Neural cell (in vitro differentiated cells): Measurements from ENCODE around the gene DGKG. TPM values are rescaled to one million over a fixed set of nuclear protein-coding genes. Genes with fewer than 3 reads are reported as not detected.

Experiments used
- H2AFZ ChIP-seq: fragments of 200-600, 300-800 bp; sonication (generic), shearing (Covaris generic); 2 replicates; pipeline ENCODE4 v1.6.0; 2014; ENCODE audit warnings: low read depth, mild to moderate bottlenecking, antibody characterized with exemption, low read length, moderate library complexity
- H3F3A ChIP-seq: fragments of 200-600 bp; shearing (Covaris generic); 2 replicates; pipeline ENCODE4 v1.6.1; 2016; ENCODE audit warnings: mild to moderate bottlenecking, moderate library complexity, mixed read lengths, antibody characterized with exemption, low read length; ENCODE audit not compliant: insufficient read depth, poor library complexity, severe bottlenecking
- H3K27ac ChIP-seq: fragments of 200-600, 300-800 bp; sonication (generic), shearing (Covaris generic); 2 replicates; pipeline ENCODE4 v1.5.1; 2014; ENCODE audit warnings: mild to moderate bottlenecking, low read length, moderate library complexity
- H3K27me3 ChIP-seq: fragments of 300-800, 200-600 bp; sonication (generic), shearing (Covaris generic); 2 replicates; pipeline ENCODE4 v1.6.0; 2014; ENCODE audit warnings: mild to moderate bottlenecking, low read depth, low read length, moderate library complexity; ENCODE audit not compliant: insufficient read depth
- H3K36me3 ChIP-seq: fragments of 300-800, 200-600 bp; sonication (generic), shearing (Covaris generic); 2 replicates; pipeline ENCODE4 v1.5.1; 2014; ENCODE audit warnings: mild to moderate bottlenecking, antibody characterized with exemption, low read length, moderate library complexity; ENCODE audit not compliant: insufficient read depth
- H3K4me2 ChIP-seq: fragments of 300-800, 200-600 bp; sonication (generic), shearing (Covaris generic); 2 replicates; pipeline ENCODE4 v1.6.0; 2014; ENCODE audit warnings: mild to moderate bottlenecking, low read length
- H3K4me3 ChIP-seq: fragments of 300-800, 200-600 bp; sonication (generic), shearing (Covaris generic); 2 replicates; pipeline ENCODE4 v1.5.1; 2014; ENCODE audit warnings: mild to moderate bottlenecking, low read length, moderate library complexity
- H3K79me2 ChIP-seq: fragments of 200-600 bp; shearing (Covaris generic); replicated peaks from 2 replicates; pipeline ENCODE4 v1.6.0; 2014; ENCODE audit warnings: mild to moderate bottlenecking, low read length, moderate library complexity; ENCODE audit not compliant: insufficient read depth
- H3K9ac ChIP-seq: fragments of 300-800, 200-600 bp; sonication (generic), shearing (Covaris generic); 2 replicates; pipeline ENCODE4 v1.6.1; 2016; ENCODE audit warnings: mild to moderate bottlenecking, low read length, mixed read lengths
- H3K9me2 ChIP-seq: fragments of 200-600 bp; shearing (Covaris generic); 2 replicates; pipeline ENCODE4 v1.6.1; 2016; ENCODE audit warnings: mild to moderate bottlenecking, low read length, mixed read lengths; ENCODE audit not compliant: insufficient read depth
- H3K9me3 ChIP-seq: fragments of 200-600, 300-800 bp; sonication (generic), shearing (Covaris generic); 2 replicates; pipeline ENCODE4 v1.6.1; 2016; ENCODE audit warnings: mild to moderate bottlenecking, mixed run types, low read length, moderate library complexity, mixed read lengths
- H4K20me1 ChIP-seq: fragments of 200-600 bp; shearing (Covaris generic); 2 replicates; pipeline ENCODE4 v1.6.1; 2016; ENCODE audit warnings: mild to moderate bottlenecking, mixed run types; ENCODE audit not compliant: insufficient read depth
- CTCF ChIP-seq: fragments of 450-650 bp; IDR thresholded peaks from 2 replicates; pipeline ENCODE4 v1.5.1; 2014; ENCODE audit warnings: antibody characterized with exemption, mild to moderate bottlenecking, moderate library complexity; ENCODE audit not compliant: poor library complexity, severe bottlenecking
- EP300 ChIP-seq: fragments of 450-650 bp; conservative IDR thresholded peaks from 2 replicates; pipeline ENCODE4 v1.6.1; 2014; ENCODE audit warnings: antibody characterized with exemption, mild to moderate bottlenecking, moderate library complexity; ENCODE audit not compliant: poor library complexity, severe bottlenecking
- EZH2 ChIP-seq: fragments of 200-600, 300-800 bp; shearing (Covaris generic), sonication (generic); IDR thresholded peaks from 2 replicates; pipeline ENCODE4 v1.6.1; 2014; ENCODE audit warnings: antibody characterized with exemption, low read length, borderline replicate concordance, mild to moderate bottlenecking; ENCODE audit not compliant: insufficient read depth, poor library complexity, severe bottlenecking
- MXI1 ChIP-seq: fragments of 450-650 bp; conservative IDR thresholded peaks from 2 replicates; pipeline ENCODE4 v1.6.1; 2014; ENCODE audit warnings: antibody characterized with exemption, mild to moderate bottlenecking; ENCODE audit not compliant: poor library complexity, severe bottlenecking
- POLR2AphosphoS5 ChIP-seq: IDR thresholded peaks from 2 replicates; pipeline ENCODE4 v1.6.1; 2012
- RAD21 ChIP-seq: fragments of 450-650 bp; conservative IDR thresholded peaks from 2 replicates; pipeline ENCODE4 v1.6.1; 2014; ENCODE audit warnings: antibody characterized with exemption, mild to moderate bottlenecking, moderate library complexity
- REST ChIP-seq: IDR thresholded peaks from 2 replicates; pipeline ENCODE4 v1.6.1; 2012; ENCODE audit warnings: borderline replicate concordance
- SMC3 ChIP-seq: fragments of 450-650 bp; conservative IDR thresholded peaks from 2 replicates; pipeline ENCODE4 v1.6.1; 2014; ENCODE audit warnings: antibody characterized with exemption, mild to moderate bottlenecking, moderate library complexity; ENCODE audit not compliant: poor library complexity
- TAF1 ChIP-seq: IDR thresholded peaks from 2 replicates; pipeline ENCODE4 v1.6.1; 2012; ENCODE audit warnings: low read depth
- polyA plus RNA-seq: library from polyadenylated mRNA; depleted of rRNA; stranded (reverse); fragments of >200 nt; gene quantifications from 2 replicates; pipeline ENCODE4 v1.2.3, GENCODE V29; 2014

The DGKG gene
- polyA plus RNA-seq, 1 donor from 2014 or later = not detected

- Histone ChIP-seq H3K27me3 (no peaks in the 10 kb centered on the region), H3K9me2 (no peaks in the 10 kb centered on the region)
- TF ChIP-seq EZH2 = no peak
- TF ChIP-seq EP300 = no peak
- TF ChIP-seq REST = no peak
- TF ChIP-seq CTCF = no peak
- no peak for TF ChIP-seq RAD21
- no peak for TF ChIP-seq MXI1
- no peak for TF ChIP-seq POLR2AphosphoS5
Observed at GRCh38 chr3:186166036-186166435, 196.0 kb downstream of the DGKG start.

GRCh38 chr3:186165331-186165730 is 196.7 kb downstream of the DGKG start:
- H3F3A ChIP-seq = no peaks in the 10 kb centered on the region
- TF ChIP-seq SMC3 = no peak
- no peak for TF ChIP-seq TAF1
- no peak for TF ChIP-seq REST
- TF ChIP-seq EZH2 = no peak
- TF ChIP-seq POLR2AphosphoS5 = no peak
- no peak for TF ChIP-seq MXI1
- TF ChIP-seq RAD21 = no peak
- no peak for TF ChIP-seq EP300
- no peak for TF ChIP-seq CTCF
- H3K9me2 ChIP-seq = no peaks in the 10 kb centered on the region
- H3K9ac ChIP-seq = no peak overlapping the region
- H2AFZ ChIP-seq = no peak overlapping the region
- no peaks in the 10 kb centered on the region for H3K9me3 ChIP-seq
- H3K4me2 ChIP-seq = no peak overlapping the region
- no peaks in the 10 kb centered on the region for H3K27me3 ChIP-seq
- H3K4me3 ChIP-seq = no peak overlapping the region
- no peak overlapping the region for H3K27ac ChIP-seq
- H3K36me3 ChIP-seq = no peaks in the 10 kb centered on the region
- no peaks in the 10 kb centered on the region for H4K20me1 ChIP-seq
- no peaks in the 10 kb centered on the region for H3K79me2 ChIP-seq

More at GRCh38 chr3:186166036-186166435, 196.0 kb downstream of the DGKG start:
- no peak overlapping the region for H3K9ac ChIP-seq
- H3K27ac ChIP-seq = no peak overlapping the region
- no peaks in the 10 kb centered on the region for H3K9me3 ChIP-seq
- H3K36me3 ChIP-seq = no peaks in the 10 kb centered on the region
- no peak overlapping the region for H3K4me3 ChIP-seq
- no peak overlapping the region for H3K4me2 ChIP-seq
- no peak overlapping the region for H2AFZ ChIP-seq
- no peaks in the 10 kb centered on the region for H3K79me2 ChIP-seq
- no peaks in the 10 kb centered on the region for H3F3A ChIP-seq
- no peaks in the 10 kb centered on the region for H4K20me1 ChIP-seq
